Peyer's patch (tissue), 4 donors: Measurements from ENCODE around the gene FNDC11.

Experiments used
- CTCF ChIP-seq, 6 experiments: fragments of 450-650 bp in 4 of 6; fragments of 200-600 bp in 2 of 6; sonication (generic) in 1 of 6; IDR thresholded peaks; one replicate each; pipeline ENCODE4 v1.5.1; 2017 to 2019; ENCODE audit warnings: antibody characterized with exemption in 6 of 6, mild to moderate bottlenecking in 3 of 6, moderate library complexity in 1 of 6
- POLR2A ChIP-seq, 2 donors: fragments of 450-650 bp; IDR thresholded peaks; one replicate each; pipeline ENCODE4 v1.5.1; 2017; ENCODE audit warnings: antibody characterized with exemption in 2 of 2, mild to moderate bottlenecking in 2 of 2, moderate library complexity in 2 of 2

GRCh38 chr20:63548542-63548941 lies 5.4 kb upstream of the FNDC11 start:
- TF ChIP-seq CTCF (IDR thresholded peaks at IDR 0.05): no peak
- TF ChIP-seq POLR2A (IDR thresholded peaks at IDR 0.05): no peak
